ENCODE data around the gene ZNF423. TPM values are rescaled to one million over a fixed set of nuclear protein-coding genes. Genes with fewer than 3 reads are reported as not detected.

ZNF423 gene
- total and polyA plus RNA-seq, 3 experiments from 2014 or later = not detected

DNA sequence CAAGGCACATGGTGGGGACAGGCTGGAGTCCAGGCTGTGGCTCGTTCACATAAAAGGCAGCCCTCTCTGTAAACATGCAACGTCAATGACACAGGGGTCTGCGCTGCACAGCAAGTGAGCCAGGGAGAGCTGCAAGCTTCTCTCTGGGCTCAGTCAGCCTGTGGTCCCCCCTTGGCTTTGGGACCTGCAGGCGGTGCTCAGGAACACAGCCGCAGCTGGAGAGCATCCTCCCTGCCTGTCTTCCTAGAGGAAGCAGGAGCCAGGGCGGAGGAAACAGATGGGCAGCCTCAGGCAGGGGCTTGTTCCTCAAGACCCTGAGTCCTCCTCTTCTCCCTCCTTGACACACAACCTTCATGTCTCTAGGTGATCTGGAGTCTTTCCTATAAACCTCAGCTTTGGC lies 254.3 kb downstream of the ZNF423 start:
- H3K27ac Mint-ChIP-seq = no peak overlapping the region
- DNase-seq = no peak
- H3K9me3 Mint-ChIP-seq = no peaks in the 10 kb centered on the region
- H3K27me3 ChIP-seq (ENCODE audit: insufficient read depth, low read length, poor library complexity, severe bottlenecking) = no peaks in the 10 kb centered on the region
- H3K4me3 Mint-ChIP-seq = no peak overlapping the region
- no peak overlapping the region for H3K4me3 ChIP-seq (ENCODE audit: low read length)
- no peaks in the 10 kb centered on the region for H3K36me3 Mint-ChIP-seq
- no peak overlapping the region for H3K27ac ChIP-seq (ENCODE audit: low read depth, low read length)
- no peaks in the 10 kb centered on the region for H3K36me3 ChIP-seq (ENCODE audit: insufficient read depth, low read length)
- CTCF ChIA-PET = no interaction called here
- H3K4me1 ChIP-seq (ENCODE audit: insufficient read depth, low read length) = peaks cover 2% of the 10 kb centered on the region
- H3K4me1 Mint-ChIP-seq = no peaks in the 10 kb centered on the region
- POLR2A ChIA-PET = no interaction called here
- no peaks in the 10 kb centered on the region for H3K9me3 ChIP-seq (ENCODE audit: low read length)
- H3K27me3 Mint-ChIP-seq = peaks cover 6 to 36% of the 10 kb centered on the region in 2 donors

DNA sequence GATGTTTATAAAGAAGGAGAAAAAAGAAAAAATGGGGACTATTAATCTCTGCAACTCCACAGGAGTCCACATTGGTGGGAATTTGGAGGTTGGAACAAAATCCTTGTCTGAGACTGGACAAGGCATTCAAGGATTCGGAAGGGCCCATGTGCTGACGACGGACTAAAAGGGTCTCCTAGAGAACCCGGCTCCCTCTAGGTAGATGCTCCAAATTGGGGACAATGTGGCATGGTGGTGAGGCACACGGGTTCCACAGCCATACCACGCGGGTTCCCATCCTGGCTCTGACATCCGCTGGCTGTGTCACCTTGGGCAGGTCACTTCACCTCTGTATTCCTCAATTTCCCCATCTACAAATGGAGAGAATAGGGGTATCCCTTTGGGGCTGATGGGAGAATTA lies 254.9 kb downstream of the ZNF423 start:
- Mint-ChIP-seq H3K9me3 (no peaks in the 10 kb centered on the region), H3K27ac (no peak overlapping the region), H3K27me3 (peaks cover 3 to 37% of the 10 kb centered on the region in 2 donors), H3K4me3 (no peak overlapping the region), H3K36me3 (no peaks in the 10 kb centered on the region), H3K4me1 (no peaks in the 10 kb centered on the region)
- POLR2A ChIA-PET = no interaction called here
- no peak for DNase-seq
- H3K4me1 ChIP-seq (ENCODE audit: insufficient read depth, low read length) = peaks cover 3% of the 10 kb centered on the region
- H3K36me3 ChIP-seq (ENCODE audit: insufficient read depth, low read length) = no peaks in the 10 kb centered on the region
- H3K9me3 ChIP-seq (ENCODE audit: low read length) = no peaks in the 10 kb centered on the region
- H3K27ac ChIP-seq (ENCODE audit: low read depth, low read length) = no peak overlapping the region
- H3K4me3 ChIP-seq (ENCODE audit: low read length) = no peak overlapping the region
- H3K27me3 ChIP-seq (ENCODE audit: insufficient read depth, low read length, poor library complexity, severe bottlenecking) = no peaks in the 10 kb centered on the region
- CTCF ChIA-PET = no interaction called here

DNA sequence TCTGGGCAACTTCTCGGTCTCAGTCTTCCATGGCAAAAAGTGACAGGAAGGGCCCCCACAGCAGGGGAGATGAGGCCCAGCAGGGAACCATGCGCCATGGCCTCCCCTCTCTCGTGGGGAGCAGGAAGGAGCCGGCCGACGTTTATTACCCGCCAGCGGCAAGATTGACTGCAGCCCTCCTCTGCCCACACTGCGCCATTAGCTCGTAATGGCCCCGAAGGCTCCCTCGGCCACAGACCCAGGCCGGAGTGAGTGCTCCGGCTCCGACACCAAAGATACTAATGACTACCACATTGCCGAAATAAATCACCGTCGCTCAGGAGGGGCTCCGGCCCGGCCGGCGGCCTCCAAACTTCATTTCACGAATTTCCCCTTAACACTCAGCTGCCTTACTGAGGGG lies 255.4 kb downstream of the ZNF423 start:
- peaks cover 3% of the 10 kb centered on the region for H3K4me1 ChIP-seq (ENCODE audit: insufficient read depth, low read length)
- no peak overlapping the region for H3K4me3 ChIP-seq (ENCODE audit: low read length)
- Mint-ChIP-seq H3K4me1 (no peaks in the 10 kb centered on the region), H3K36me3 (no peaks in the 10 kb centered on the region), H3K4me3 (peak overlapping the region in 1 of 7 donors; percentile 40), H3K27me3 (peaks cover 0 to 37% of the 10 kb centered on the region in 2 donors), H3K9me3 (no peaks in the 10 kb centered on the region), H3K27ac (no peak overlapping the region)
- ChIA-PET POLR2A (no interaction called here), CTCF (no interaction called here)
- H3K27ac ChIP-seq (ENCODE audit: low read depth, low read length) = no peak overlapping the region
- no peaks in the 10 kb centered on the region for H3K36me3 ChIP-seq (ENCODE audit: insufficient read depth, low read length)
- H3K9me3 ChIP-seq (ENCODE audit: low read length) = no peaks in the 10 kb centered on the region
- no peak for DNase-seq
- no peaks in the 10 kb centered on the region for H3K27me3 ChIP-seq (ENCODE audit: insufficient read depth, low read length, poor library complexity, severe bottlenecking)

GRCh38 chr16:49599704-49600103 lies 256.2 kb downstream of the ZNF423 start:
- H3K4me1 ChIP-seq (ENCODE audit: insufficient read depth, low read length) = peaks cover 3% of the 10 kb centered on the region
- H3K27me3 ChIP-seq (ENCODE audit: insufficient read depth, low read length, poor library complexity, severe bottlenecking) = no peaks in the 10 kb centered on the region
- CTCF ChIA-PET = no interaction called here
- Mint-ChIP-seq H3K36me3 (no peaks in the 10 kb centered on the region), H3K4me1 (no peaks in the 10 kb centered on the region), H3K27me3 (peaks cover 0 to 36% of the 10 kb centered on the region in 2 donors), H3K9me3 (no peaks in the 10 kb centered on the region), H3K4me3 (no peak overlapping the region), H3K27ac (peak overlapping the region in 1 of 8 donors; percentile 17)
- DNase-seq = no peak
- no peak overlapping the region for H3K27ac ChIP-seq (ENCODE audit: low read depth, low read length)
- no peaks in the 10 kb centered on the region for H3K36me3 ChIP-seq (ENCODE audit: insufficient read depth, low read length)
- H3K9me3 ChIP-seq (ENCODE audit: low read length) = no peaks in the 10 kb centered on the region
- no peak overlapping the region for H3K4me3 ChIP-seq (ENCODE audit: low read length)
- POLR2A ChIA-PET = no interaction called here

GRCh38 chr16:49599281-49599680 lies 256.6 kb downstream of the ZNF423 start:
- Histone ChIP-seq H3K9me3 (ENCODE audit: low read length) (no peaks in the 10 kb centered on the region), H3K27me3 (ENCODE audit: insufficient read depth, low read length, poor library complexity, severe bottlenecking) (no peaks in the 10 kb centered on the region), H3K4me1 (ENCODE audit: insufficient read depth, low read length) (peaks cover 3% of the 10 kb centered on the region), H3K27ac (ENCODE audit: low read depth, low read length) (no peak overlapping the region), H3K4me3 (ENCODE audit: low read length) (no peak overlapping the region), H3K36me3 (ENCODE audit: insufficient read depth, low read length) (no peaks in the 10 kb centered on the region)
- ChIA-PET POLR2A (no interaction called here), CTCF (no interaction called here)
- Mint-ChIP-seq H3K9me3 (no peaks in the 10 kb centered on the region), H3K27me3 (peaks cover 0 to 36% of the 10 kb centered on the region in 2 donors), H3K4me1 (no peaks in the 10 kb centered on the region), H3K27ac (peak overlapping the region in 1 of 8 donors; percentile 17), H3K36me3 (no peaks in the 10 kb centered on the region), H3K4me3 (no peak overlapping the region)
- no peak for DNase-seq

GRCh38 chr16:49598383-49599170 lies 257.3 kb downstream of the ZNF423 start:
- no peaks in the 10 kb centered on the region for H3K9me3 Mint-ChIP-seq
- H3K36me3 Mint-ChIP-seq = no peaks in the 10 kb centered on the region
- peak in 1 of 5 donors; percentile 8 for DNase-seq
- peaks cover 3% of the 10 kb centered on the region for H3K4me1 ChIP-seq (ENCODE audit: insufficient read depth, low read length)
- no peak overlapping the region for H3K27ac ChIP-seq (ENCODE audit: low read depth, low read length)
- H3K36me3 ChIP-seq (ENCODE audit: insufficient read depth, low read length) = no peaks in the 10 kb centered on the region
- no peak overlapping the region for H3K4me3 ChIP-seq (ENCODE audit: low read length)
- ChIA-PET CTCF (no interaction called here), POLR2A (no interaction called here)
- H3K27me3 Mint-ChIP-seq = peaks cover 2 to 36% of the 10 kb centered on the region in 2 donors
- no peak overlapping the region for H3K4me3 Mint-ChIP-seq
- H3K4me1 Mint-ChIP-seq = no peaks in the 10 kb centered on the region
- H3K9me3 ChIP-seq (ENCODE audit: low read length) = no peaks in the 10 kb centered on the region
- no peaks in the 10 kb centered on the region for H3K27me3 ChIP-seq (ENCODE audit: insufficient read depth, low read length, poor library complexity, severe bottlenecking)
- no peak overlapping the region for H3K27ac Mint-ChIP-seq

DNA sequence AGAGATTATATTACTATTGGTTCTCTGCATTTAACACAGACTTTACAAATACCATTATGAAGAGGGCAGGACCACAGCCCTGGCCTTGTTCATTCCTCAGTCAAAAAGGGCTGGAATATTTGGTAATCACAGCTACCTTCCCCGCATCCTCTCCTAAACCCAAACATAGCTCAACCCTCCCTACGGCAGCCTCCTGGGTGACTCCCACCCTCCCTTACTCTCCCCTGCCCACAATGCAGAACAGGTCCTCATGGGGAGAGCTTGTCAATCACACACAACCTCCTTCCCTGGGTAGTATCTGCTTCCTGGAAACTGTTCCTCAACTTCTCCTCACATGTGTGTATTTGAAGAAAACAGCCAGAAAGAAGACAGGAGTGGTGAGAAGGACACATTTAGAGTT lies 258.1 kb downstream of the ZNF423 start:
- Mint-ChIP-seq H3K4me3 (no peak overlapping the region), H3K27me3 (peaks cover 4 to 38% of the 10 kb centered on the region in 2 donors), H3K4me1 (peaks cover 0 to 1% (median 0%) of the 10 kb centered on the region in 3 donors), H3K9me3 (no peaks in the 10 kb centered on the region), H3K36me3 (no peaks in the 10 kb centered on the region), H3K27ac (no peak overlapping the region)
- Histone ChIP-seq H3K27me3 (ENCODE audit: insufficient read depth, low read length, poor library complexity, severe bottlenecking) (no peaks in the 10 kb centered on the region), H3K36me3 (ENCODE audit: insufficient read depth, low read length) (no peaks in the 10 kb centered on the region), H3K4me1 (ENCODE audit: insufficient read depth, low read length) (peaks cover 7% of the 10 kb centered on the region), H3K4me3 (ENCODE audit: low read length) (no peak overlapping the region), H3K27ac (ENCODE audit: low read depth, low read length) (no peak overlapping the region), H3K9me3 (ENCODE audit: low read length) (no peaks in the 10 kb centered on the region)
- no peak for DNase-seq
- CTCF ChIA-PET = no interaction called here
- POLR2A ChIA-PET = no interaction called here

- POLR2A ChIA-PET = no interaction called here
- CTCF ChIA-PET = no interaction called here
- no peak for DNase-seq
Observed at GRCh38 chr16:49596648-49597291, 259.1 kb downstream of the ZNF423 start.

More at GRCh38 chr16:49596648-49597291, 259.1 kb downstream of the ZNF423 start:
- no peaks in the 10 kb centered on the region for H3K36me3 Mint-ChIP-seq
- Histone ChIP-seq H3K27me3 (ENCODE audit: insufficient read depth, low read length, poor library complexity, severe bottlenecking) (no peaks in the 10 kb centered on the region), H3K9me3 (ENCODE audit: low read length) (no peaks in the 10 kb centered on the region), H3K4me3 (ENCODE audit: low read length) (no peak overlapping the region), H3K27ac (ENCODE audit: low read depth, low read length) (no peak overlapping the region), H3K36me3 (ENCODE audit: insufficient read depth, low read length) (no peaks in the 10 kb centered on the region), H3K4me1 (ENCODE audit: insufficient read depth, low read length) (peaks cover 8% of the 10 kb centered on the region)
- no peaks in the 10 kb centered on the region for H3K9me3 Mint-ChIP-seq
- H3K4me3 Mint-ChIP-seq = no peak overlapping the region
- peaks cover 4 to 42% of the 10 kb centered on the region in 2 donors for H3K27me3 Mint-ChIP-seq
- H3K27ac Mint-ChIP-seq = no peak overlapping the region
- H3K4me1 Mint-ChIP-seq = peaks cover 0 to 7% (median 0%) of the 10 kb centered on the region in 3 donors

Measured in CD8-positive, alpha-beta memory T cell (primary cell).